Sigmoid colon (tissue), 3 donors: ENCODE measurements around the gene OR2W3.

ENCODE experiments used
- CTCF ChIP-seq, 4 experiments: fragments of 450-650 bp in 3 of 4; fragments of 200-600 bp in 1 of 4; IDR thresholded peaks; one replicate each; pipeline ENCODE4 v1.5.1; 2016 to 2019; ENCODE audit warnings: antibody characterized with exemption in 4 of 4, mild to moderate bottlenecking in 3 of 4, moderate library complexity in 2 of 4
- POLR2A ChIP-seq, 2 donors: fragments of 450-650 bp; IDR thresholded peaks; one replicate each; pipeline ENCODE4 v1.6.1; 2016; ENCODE audit warnings: antibody characterized with exemption in 2 of 2, mild to moderate bottlenecking in 2 of 2, moderate library complexity in 2 of 2

GRCh38 chr1:247942624-247943023 lies 47.2 kb downstream of the OR2W3 start:
- TF ChIP-seq CTCF (IDR thresholded peaks at IDR 0.05) (no peak), POLR2A (IDR thresholded peaks at IDR 0.05) (no peak)
